ENCODE measurements around the gene MROH9. TPM values are rescaled to one million over a fixed set of nuclear protein-coding genes. Genes with fewer than 3 reads are reported as not detected.
A peak's percentile ranks its signal among the peaks of the same experiment; 100 is the strongest.

The MROH9 gene
- total RNA-seq, 1 donor from 2014 or later = not detected

DNA sequence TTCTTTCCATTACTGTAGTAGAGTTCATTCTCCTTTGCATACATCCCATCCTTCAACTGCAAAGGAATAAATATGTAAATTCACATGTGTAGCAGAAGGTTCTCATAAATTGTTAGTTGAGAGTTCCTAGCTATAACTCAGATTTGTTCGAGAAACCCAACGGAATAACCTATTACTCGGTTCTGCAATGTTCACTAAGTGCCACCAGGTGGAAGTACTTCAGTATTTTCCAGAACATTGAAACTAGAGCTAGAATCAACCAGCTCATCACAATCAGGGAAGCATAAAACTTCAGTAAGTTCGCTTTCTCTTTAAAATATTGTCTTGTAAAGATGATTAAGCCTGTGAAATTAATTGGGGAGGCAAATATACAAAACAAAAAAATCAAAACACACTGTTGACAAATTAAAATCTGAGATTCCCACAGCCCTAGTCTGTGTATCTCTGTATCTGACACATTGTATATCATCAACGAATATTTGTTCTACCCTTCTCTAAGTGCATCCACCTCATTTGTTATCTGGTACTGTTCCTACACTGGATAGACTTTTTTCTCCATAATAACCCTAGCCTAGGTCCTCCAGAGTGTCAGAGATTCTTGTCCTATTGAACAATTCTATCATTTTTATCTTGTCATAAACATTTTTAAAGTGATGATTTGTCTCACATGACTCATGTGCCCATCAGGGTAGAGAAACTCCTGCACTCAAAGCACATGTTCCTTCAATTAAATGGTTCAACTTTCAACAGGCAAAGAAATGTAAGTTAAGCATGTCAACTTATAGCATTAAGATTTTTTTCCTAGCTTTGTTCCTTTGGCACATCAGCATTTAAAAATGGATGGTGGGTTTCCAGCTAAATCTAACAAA lies 31.9 kb downstream of the MROH9 start:
- H3K27ac Mint-ChIP-seq (ENCODE audit: unreplicated experiment) = no peak overlapping the region
- DNase-seq (ENCODE audit: extremely low spot score, unreplicated experiment) = no peak
- no peaks in the 10 kb centered on the region for H3K36me3 Mint-ChIP-seq (ENCODE audit: unreplicated experiment)
- H3K4me1 Mint-ChIP-seq (ENCODE audit: unreplicated experiment) = peaks cover 8% of the 10 kb centered on the region
- H3K9me3 Mint-ChIP-seq (ENCODE audit: unreplicated experiment) = peaks cover 4% of the 10 kb centered on the region
- TF ChIP-seq CTCF (IDR thresholded peaks at IDR 0.05) = peak; percentile 79
- no peak overlapping the region for H3K4me3 Mint-ChIP-seq (ENCODE audit: unreplicated experiment)
- H3K27me3 Mint-ChIP-seq (ENCODE audit: unreplicated experiment) = peaks cover 11% of the 10 kb centered on the region

GRCh38 chr1:170970256-170970655 lies 34.9 kb downstream of the MROH9 start:
- Mint-ChIP-seq H3K4me3 (ENCODE audit: unreplicated experiment) (no peak overlapping the region), H3K27ac (ENCODE audit: unreplicated experiment) (no peak overlapping the region), H3K36me3 (ENCODE audit: unreplicated experiment) (no peaks in the 10 kb centered on the region), H3K27me3 (ENCODE audit: unreplicated experiment) (peaks cover 9% of the 10 kb centered on the region), H3K9me3 (ENCODE audit: unreplicated experiment) (no peaks in the 10 kb centered on the region), H3K4me1 (ENCODE audit: unreplicated experiment) (peaks cover 8% of the 10 kb centered on the region)
- no peak for DNase-seq (ENCODE audit: extremely low spot score, unreplicated experiment)
- no peak for TF ChIP-seq CTCF (IDR thresholded peaks at IDR 0.05)

GRCh38 chr1:170978371-170978910 lies 43.1 kb downstream of the MROH9 start:
- TF ChIP-seq CTCF (IDR thresholded peaks at IDR 0.05) = no peak
- H3K9me3 Mint-ChIP-seq (ENCODE audit: unreplicated experiment) = peaks cover 16% of the 10 kb centered on the region
- DNase-seq (ENCODE audit: extremely low spot score, unreplicated experiment) = no peak
- H3K4me3 Mint-ChIP-seq (ENCODE audit: unreplicated experiment) = no peak overlapping the region
- peaks cover 50% of the 10 kb centered on the region for H3K27me3 Mint-ChIP-seq (ENCODE audit: unreplicated experiment)
- no peaks in the 10 kb centered on the region for H3K4me1 Mint-ChIP-seq (ENCODE audit: unreplicated experiment)
- peaks cover 4% of the 10 kb centered on the region for H3K36me3 Mint-ChIP-seq (ENCODE audit: unreplicated experiment)
- H3K27ac Mint-ChIP-seq (ENCODE audit: unreplicated experiment) = no peak overlapping the region

- Mint-ChIP-seq H3K27ac (ENCODE audit: unreplicated experiment) (no peak overlapping the region), H3K36me3 (ENCODE audit: unreplicated experiment) (no peaks in the 10 kb centered on the region), H3K27me3 (ENCODE audit: unreplicated experiment) (peaks cover 49% of the 10 kb centered on the region), H3K9me3 (ENCODE audit: unreplicated experiment) (peaks cover 5% of the 10 kb centered on the region), H3K4me1 (ENCODE audit: unreplicated experiment) (no peaks in the 10 kb centered on the region), H3K4me3 (ENCODE audit: unreplicated experiment) (no peak overlapping the region)
- TF ChIP-seq CTCF (IDR thresholded peaks at IDR 0.05) = no peak
- no peak for DNase-seq (ENCODE audit: extremely low spot score, unreplicated experiment)
Measured at GRCh38 chr1:170985406-170985805, 50.1 kb downstream of the MROH9 start.

DNA sequence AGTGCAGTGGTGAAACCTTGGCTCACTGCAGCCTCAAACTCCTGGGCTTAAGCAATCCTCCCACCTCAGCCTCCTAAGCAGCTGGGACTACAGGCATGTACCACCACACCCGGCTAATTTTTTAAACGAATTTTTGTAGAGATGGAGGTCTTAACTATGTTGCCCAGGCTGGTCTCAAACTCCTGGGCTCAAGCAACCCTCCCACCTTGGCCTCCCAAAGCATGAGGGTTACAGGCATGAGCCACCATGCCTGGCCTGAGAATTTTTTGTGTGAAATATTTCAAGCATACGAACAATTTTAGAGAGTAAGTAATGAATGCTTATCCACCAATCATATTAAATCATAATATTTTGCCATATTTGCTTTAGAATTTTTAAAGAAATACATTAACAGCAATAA lies 51.6 kb downstream of the MROH9 start:
- H3K4me1 Mint-ChIP-seq (ENCODE audit: unreplicated experiment) = no peaks in the 10 kb centered on the region
- no peaks in the 10 kb centered on the region for H3K9me3 Mint-ChIP-seq (ENCODE audit: unreplicated experiment)
- peaks cover 48% of the 10 kb centered on the region for H3K27me3 Mint-ChIP-seq (ENCODE audit: unreplicated experiment)
- H3K4me3 Mint-ChIP-seq (ENCODE audit: unreplicated experiment) = no peak overlapping the region
- no peak for TF ChIP-seq CTCF (IDR thresholded peaks at IDR 0.05)
- DNase-seq (ENCODE audit: extremely low spot score, unreplicated experiment) = no peak
- H3K27ac Mint-ChIP-seq (ENCODE audit: unreplicated experiment) = no peak overlapping the region
- H3K36me3 Mint-ChIP-seq (ENCODE audit: unreplicated experiment) = no peaks in the 10 kb centered on the region

Measured in osteocyte (in vitro differentiated cells).